ENCODE data around the gene AFMID.

GRCh38 chr17:78250891-78251772 is 64.0 kb downstream of the AFMID start:
- TF ChIP-seq CTCF (IDR thresholded peaks at IDR 0.05; ENCODE audit: low read length) (peak; percentile 99), EZH2 (optimal IDR thresholded peaks at IDR 0.05; ENCODE audit: low read depth, low read length) (no peak), EZH2phosphoT487 (IDR thresholded peaks at IDR 0.05; ENCODE audit: low read length) (no peak)
